GM18498 (cell line): Measurements from ENCODE around the gene FARSA.
"Not testable (repeated sequence)": the region's sequence is repeated elsewhere in the genome, so short reads cannot be mapped to it uniquely, and the experiment has no call there.

Experiments
- ATAC-seq: cut with Tn5 transposase; IDR thresholded peaks from one replicate; pipeline ENCODE4 v1.9.1; 2021; ENCODE audit warnings: mild to moderate bottlenecking, moderate library complexity; ENCODE audit not compliant: unreplicated experiment

The FARSA gene

DNA sequence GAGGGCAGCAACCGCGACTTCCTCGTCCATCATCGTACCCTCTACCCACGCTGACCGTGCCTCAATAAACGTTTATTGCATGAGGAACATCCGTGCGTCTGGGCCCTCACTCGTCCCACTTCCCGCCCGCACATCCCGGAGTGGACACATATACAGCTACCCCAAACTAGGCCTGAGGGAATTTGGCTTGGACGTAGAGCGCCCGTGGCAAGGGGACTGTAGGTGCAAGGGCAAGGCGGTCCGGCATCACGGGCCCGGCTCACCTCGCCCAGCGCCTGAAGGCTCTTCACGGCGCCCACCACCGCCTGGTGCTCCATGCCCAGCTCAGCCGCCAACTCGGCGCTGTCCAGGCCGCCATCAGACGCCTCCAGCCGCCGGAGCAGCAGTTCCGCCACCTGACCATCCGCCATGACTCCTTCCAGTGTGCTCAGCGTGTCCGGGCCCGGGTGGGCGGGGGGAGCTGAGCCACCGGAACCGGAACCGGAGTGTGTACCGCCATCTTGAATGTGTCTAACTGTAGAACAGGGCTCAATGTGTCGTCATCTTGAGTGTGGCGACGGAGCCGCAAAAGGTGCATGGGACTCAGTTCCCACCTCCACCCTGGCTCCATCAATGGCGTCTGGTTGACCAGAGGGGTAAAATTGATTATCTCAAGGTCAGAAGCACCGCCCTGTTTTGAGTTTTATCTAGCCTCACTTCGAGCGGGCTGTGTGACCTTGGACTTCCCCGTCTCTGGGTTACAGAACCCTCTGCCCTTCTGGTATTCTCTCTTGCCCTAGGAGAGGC, at the start of gene FARSA:
Gene FARSA, minus strand, starts transcription at position 425 of the 786 bp plus-strand sequence. Its CDS starts 15 bp downstream, at position 410.
- peak; percentile 52 for ATAC-seq

- no peak for ATAC-seq
These were observed 49.6 kb upstream of the FARSA start for GRCh38 chr19:12983091-12983490.

GRCh38 chr19:12982648-12983047, 49.1 kb upstream of the FARSA start:
- ATAC-seq: no peak

DNA sequence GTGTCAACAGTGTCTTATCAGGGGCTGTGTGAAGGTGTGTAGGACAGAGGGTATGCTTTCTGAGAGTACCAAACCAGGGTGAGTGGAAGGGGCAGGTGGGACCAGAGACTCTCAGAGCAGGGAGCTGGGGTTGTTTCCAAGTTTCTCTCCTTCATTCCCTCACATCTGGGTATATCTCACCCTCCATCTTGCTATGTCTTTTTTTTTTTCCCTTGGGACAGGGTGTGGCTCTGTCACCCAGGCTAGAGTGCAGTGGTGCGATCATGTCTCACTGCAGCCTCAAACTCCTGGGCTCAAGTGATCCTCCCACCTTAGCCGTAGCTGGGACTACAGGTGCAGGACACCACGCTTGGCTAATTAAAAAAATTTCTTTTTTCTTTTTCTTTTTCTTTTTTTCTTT, 46.5 kb upstream of the FARSA start:
- ATAC-seq: no peak

DNA sequence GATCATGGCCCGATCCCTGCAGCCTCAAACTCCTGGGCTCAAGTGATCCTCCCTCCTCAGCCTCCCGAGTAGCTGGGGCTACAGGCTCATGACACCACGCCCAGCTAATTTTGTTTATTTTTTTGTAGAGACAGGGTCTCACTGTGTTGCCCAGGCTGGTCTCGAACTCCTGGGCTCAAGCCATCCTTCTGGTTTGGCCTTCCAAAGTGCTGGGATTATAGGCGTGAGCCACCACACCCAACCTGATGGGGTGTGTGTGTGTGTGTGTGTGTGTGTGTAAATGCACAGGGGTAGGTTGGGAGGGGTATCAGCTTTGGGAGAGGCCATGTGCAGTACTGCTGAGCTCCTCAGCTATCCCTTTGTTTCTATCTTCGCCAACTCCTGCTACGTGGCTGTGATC, 42.6 kb upstream of the FARSA start:
- not testable (repeated sequence) for ATAC-seq

- ATAC-seq: no peak
These were observed 41.8 kb upstream of the FARSA start for GRCh38 chr19:12975221-12975741.

DNA sequence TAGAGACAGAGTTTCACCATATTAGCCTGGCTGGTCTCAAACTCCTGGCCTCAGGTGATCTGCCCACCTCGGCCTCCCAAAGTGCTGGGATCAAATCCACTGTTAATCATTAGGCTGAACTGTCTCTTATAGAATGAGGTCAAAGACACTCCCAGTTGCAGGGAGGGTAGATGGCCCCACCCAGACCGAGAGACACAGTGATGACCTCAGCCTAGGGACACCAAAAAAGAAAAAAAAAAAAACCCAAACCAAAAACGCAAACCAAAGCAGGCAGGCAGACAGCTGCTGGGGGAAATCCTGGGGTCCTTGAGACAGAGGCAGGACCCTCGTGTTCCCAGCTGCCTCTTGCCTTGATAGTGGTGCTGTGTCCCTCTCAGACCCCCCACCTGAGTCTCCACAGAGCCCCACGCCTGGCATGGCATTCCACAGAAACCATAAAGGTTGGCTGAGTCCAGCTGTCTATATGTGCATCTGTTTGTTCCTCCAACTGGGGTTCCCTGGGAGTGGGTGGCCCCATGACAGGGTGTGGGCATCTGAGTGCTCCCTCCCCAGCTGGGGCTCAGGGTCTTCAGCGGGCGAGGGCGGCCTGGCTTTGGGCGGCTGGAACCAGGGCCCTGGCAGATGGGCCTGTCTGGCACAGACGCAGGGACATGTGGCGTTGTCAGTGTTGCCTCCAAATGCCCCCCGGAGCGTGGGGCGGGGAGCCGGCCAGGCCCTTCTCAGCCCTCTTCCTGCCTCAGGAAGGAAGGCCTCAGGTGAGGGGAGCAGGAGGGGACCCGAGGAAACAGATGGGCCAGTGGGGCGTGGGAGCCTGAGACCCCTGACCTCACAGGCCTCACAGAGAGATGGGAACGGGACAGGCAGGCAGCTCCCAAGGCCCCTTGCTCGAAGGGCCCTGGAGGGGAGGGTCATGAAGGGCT, 41.0 kb upstream of the FARSA start:
- ATAC-seq: no peak

GRCh38 chr19:12973236-12973635, 39.7 kb upstream of the FARSA start:
- no peak for ATAC-seq

DNA sequence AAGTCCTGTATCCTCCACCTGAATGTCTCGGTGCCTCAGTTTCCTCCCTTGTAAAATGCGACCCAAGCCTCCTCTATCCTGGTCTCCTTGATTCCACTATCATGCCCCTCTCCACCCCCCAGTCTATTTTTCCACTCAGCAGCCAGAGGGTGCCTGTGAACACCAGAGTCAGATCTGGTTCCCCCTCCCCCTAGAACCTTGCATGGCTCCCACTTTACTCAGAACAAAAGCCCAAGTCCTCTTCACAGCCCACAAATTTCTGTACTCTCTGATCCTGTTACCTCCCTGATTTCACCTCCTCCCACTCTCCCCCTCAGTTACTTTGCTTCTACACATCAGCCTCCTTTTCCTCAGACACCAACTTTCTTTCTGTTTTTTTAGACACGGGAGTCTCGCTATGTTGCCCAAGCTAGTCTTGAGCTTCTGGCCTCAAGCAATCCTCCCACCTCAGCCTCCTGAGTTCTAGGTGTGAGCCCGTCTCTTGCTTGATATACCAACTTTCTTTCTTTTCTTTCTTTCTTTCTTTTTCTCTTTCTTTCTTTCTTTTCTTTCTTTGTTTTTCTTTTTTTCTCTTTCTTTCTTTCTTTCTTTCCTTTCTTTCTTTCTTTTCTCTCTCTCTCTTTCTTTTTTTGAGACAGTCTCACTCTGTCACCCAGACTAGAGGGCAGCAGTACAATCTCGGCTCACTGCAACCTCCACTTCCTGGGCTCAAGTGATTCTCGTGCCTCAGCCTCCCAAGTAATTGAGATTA, 36.7 kb upstream of the FARSA start:
- ATAC-seq: no peak

DNA sequence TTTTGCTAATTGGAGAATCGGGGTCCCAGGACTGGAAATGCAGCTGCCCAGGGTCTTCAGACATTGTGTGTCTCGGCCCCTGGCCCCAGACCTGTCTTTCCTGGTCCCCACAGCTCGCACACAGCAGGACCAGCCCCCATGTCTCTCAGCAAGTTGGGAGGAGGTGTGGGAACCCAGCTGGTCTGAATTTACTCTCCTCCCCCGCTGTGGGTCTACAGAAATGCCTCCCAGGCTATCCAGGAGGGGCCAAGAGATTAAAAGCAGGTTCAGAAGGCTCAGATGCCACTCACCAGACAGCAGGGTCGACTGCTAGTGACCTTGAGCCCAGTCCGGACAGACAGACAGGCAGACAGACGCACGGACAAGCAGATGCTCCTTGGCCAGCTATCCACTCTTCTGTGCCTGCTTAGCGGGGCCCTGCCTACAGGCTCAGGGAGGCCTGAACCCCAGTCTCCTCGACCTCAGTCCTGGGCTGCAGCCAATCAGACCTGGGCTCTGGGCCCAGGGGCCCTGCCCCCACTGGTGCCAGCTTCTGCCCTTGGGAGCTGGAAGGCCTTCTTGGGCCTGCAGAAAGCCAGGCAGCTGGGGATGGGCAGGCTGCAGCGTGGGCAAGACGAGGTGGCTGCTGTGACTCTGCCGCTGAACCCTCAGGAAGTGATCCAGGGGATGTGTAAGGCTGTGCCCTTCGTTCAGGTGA, 35.9 kb upstream of the FARSA start, which contains the start of gene DAND5:
Gene DAND5, plus strand, starts transcription at position 285 of the 697 bp plus-strand sequence. Its CDS starts 85 bp downstream, at position 370.
- no peak for ATAC-seq

DNA sequence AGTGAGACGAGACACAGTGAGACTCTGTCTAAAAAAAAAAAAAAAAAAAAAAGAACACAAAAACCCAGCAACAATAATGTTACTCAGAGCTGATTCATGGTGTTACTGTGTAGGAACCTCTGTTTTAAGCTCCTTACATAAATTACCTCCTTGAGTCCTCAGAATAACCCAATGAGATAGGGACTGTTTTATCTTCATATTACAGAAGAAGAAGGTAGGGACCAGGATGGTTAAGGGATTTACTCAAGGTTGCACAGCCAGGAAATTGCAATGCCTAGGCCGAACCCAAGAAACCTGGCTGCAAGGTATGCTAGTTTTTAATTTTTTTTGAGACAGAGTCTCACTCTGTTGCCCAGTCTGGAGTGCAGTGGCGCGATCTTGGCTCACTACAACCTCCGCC, 34.4 kb upstream of the FARSA start:
- no peak for ATAC-seq

DNA sequence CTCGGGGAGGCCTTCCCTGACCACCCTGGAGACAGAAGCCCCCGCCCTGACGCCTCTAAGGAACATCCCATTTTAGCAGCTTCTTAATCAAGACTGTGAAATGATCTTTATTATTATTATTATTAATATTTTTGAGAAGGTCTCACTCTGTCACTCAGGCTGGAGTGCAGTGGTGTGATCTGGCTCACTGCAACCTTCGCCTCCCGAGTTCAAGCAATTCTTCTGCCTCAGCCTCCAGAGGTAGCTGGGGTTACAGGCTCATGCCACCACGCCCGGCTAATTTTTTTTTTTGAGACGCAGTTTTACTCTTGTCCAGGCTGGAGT, 32.3 kb upstream of the FARSA start:
- ATAC-seq: no peak

- no peak for ATAC-seq
These were observed 31.7 kb upstream of the FARSA start for GRCh38 chr19:12965017-12965811.

GRCh38 chr19:12959481-12959880, 26.0 kb upstream of the FARSA start:
- no peak for ATAC-seq

DNA sequence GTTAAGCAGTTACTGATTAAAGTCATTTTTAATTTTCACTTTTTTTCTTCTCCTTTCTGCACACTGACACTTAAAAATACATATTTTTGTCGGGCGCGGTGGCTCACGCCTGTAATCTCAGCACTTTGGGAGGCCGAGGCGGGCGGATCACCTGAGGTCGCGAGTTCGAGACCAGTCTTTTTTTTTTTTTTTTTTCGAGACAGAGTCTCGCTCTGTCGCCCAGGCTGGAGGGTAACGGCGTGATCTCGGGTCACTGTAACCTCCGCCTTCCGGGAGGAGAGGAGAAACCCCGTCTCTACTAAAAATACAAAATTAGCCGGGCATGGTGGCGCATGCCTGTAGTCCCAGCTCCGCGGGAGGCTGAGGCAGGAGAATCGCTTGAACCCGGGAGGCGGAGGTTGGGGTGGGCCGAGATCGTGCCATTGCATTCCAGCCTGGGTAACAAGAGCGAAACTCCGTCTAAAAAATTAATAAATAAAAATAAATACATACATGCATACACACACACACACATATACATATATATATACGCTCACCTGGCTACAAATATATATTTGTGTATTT, 24.0 kb upstream of the FARSA start:
- ATAC-seq: not testable (repeated sequence)

- peak; percentile 78 for ATAC-seq
These were observed 23.2 kb upstream of the FARSA start, which contains the start of gene GADD45GIP1 for GRCh38 chr19:12956446-12957388. Gene GADD45GIP1, minus strand, starts transcription at chr19:12957223. Its CDS starts 11 bp downstream, at chr19:12957212.

DNA sequence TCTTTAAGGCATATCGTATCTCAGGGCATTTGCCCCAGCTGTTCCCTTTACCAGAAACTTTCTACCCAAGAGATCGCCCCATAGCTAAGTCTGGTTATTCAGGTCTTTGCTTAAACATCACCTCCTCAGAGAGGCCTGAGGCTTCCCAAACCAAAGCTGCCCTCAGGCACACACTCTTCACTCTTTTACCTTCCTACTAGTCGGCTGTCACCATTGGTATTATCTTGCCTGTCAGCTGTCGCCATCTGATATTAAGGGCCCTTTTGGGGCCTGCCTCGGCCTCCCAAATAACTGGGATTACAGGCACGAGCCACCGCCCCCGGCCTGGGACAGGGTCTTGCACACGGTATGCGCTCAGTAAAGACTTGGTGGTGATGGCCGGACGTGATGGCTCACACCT, 22.5 kb upstream of the FARSA start:
- no peak for ATAC-seq

- ATAC-seq: not testable (repeated sequence)
These were observed 22.1 kb upstream of the FARSA start for GRCh38 chr19:12955575-12955974.
